NK-92 (cell line): ENCODE data around the gene SMIM33.
"Not testable (repeated sequence)": the region's sequence is repeated elsewhere in the genome, so short reads cannot be mapped to it uniquely, and the experiment has no call there.

Experiments
- DNase-seq: peaks from one replicate; lab custom pipeline; 2025; ENCODE audit not compliant: unreplicated experiment; lab: John Stamatoyannopoulos, UW

SMIM33 gene

DNA sequence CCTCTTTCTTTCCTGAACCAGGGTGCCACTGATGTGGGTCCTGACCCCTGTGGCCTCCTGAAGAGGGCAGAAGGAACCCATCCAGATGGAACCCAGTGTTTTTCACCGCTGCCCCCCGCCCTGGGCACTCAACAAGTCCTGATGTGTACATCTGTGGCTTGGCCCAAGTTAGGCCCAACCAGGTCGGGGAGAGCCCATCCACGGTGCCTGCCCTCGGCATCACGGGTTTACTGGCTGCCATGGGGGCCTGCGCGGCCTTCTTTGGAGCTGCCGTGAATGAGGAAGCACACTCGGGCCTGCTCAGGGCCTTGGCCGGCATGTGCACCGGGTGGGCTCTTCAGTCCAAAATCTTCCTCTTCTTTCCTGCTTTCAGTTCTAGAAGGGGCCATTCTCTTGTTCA lies 14.0 kb upstream of the SMIM33 start:
- no peak for DNase-seq

DNA sequence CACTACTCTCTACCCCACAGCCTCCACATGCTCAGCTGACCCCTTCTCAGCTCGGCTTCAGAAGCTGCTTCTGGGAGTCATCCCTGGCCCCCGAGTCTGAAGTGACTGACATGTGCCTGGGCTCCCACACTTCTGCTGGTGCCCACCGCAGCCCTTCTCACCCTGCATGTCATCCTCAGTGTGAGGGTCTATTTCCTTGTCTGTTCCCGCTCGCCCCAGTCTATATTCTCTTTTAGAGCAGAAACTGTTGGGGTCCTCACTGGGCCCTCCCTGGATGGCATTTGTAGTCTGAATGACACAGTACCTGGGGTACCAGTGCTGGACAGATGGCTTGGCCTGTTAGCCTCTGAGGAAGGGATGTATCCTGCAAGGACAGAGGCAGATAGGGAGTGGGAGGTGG lies 13.6 kb upstream of the SMIM33 start:
- no peak for DNase-seq

DNA sequence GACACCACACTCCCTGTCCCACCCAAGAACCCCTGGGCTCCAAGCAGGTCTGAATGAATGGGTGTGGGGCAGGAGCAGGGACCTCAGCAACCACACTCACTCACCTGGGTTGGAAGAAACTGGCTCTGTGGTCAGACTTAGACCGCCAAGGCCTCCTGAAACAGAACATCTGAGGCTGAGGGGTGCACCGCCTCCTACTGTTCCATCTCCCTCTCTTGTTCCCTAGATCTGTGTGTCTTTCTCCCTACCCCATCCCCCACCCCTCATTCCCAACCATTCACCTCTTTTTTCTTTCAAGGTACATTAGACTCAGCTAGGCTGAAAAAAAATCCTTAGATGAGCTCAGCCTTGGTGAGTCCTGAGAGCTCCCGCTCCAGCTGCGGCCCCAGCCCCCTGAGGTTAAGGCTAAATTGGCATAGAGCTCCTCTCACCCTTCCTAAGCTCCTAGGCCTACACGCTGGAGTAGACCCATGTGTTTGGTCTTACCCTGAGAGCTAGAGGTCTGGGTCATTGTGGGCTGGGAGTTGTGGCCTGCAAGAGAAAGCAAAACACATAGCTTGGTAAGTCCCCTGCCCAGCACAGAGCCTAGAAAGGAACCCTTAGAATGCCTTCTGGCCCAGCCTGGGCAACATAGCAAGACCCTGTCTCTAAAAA lies 13.0 kb upstream of the SMIM33 start:
- DNase-seq = no peak

DNA sequence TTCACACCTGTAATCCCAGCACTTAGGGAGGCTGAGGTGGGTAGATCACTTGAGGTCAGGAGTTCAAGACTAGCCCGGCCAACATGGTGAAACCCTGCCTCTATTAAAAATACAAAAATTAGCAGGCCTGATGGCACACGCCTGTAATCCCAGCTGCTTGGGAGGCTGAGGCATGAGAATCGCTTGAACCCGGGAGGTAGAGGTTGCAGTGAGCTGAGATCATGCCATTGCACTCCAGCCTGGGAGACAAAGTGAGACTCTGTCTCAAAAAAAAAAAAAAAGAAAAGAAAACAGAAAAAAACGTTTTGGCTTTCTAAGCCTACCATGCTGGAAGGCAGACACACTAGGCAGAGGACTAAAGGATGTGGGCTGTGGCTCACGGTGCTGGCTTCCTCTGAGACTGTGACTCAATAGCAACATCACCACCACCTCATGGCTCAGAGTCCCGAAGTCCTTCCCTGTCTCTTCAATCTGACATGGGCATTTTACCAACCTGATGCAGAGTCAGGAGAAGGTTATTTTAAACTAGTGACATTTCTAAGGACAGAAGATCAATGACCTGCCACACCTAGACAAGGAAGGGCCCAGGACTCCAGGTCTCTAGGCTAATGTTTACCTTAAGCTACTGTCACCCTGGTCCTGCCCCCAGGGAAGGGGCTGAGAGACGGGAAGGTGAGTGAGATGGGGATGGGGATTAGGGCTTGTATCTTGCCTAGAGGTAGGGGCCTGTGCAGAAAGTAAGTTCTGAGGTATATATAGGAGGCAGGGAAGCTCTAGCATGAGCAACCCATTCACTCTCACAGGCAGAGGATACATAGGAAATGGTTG lies 12.0 kb upstream of the SMIM33 start:
- no peak for DNase-seq

DNA sequence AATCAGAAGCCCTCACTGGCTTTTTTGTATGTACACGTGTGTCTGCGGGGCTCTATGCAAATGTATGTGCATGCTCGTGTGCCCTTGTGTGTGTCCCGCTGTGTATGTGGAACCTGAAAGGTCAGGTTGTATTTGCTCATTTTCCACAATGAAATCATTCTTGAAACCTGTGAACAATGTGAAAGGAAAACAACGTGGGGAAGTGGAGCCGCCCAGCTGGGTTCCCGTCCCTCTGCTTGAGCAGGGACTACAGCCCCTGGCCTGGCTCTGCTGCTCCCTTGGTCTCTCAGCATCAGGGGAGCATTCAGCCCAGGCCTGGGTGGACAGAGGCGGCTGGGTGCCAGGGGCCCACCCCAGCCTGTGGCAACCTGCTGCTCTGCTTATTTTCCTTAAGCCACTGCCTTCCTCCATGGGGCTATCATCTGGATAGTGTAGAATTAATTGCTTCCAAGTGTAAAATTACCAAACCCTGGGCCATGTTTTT lies 11.3 kb upstream of the SMIM33 start:
- no peak for DNase-seq

DNA sequence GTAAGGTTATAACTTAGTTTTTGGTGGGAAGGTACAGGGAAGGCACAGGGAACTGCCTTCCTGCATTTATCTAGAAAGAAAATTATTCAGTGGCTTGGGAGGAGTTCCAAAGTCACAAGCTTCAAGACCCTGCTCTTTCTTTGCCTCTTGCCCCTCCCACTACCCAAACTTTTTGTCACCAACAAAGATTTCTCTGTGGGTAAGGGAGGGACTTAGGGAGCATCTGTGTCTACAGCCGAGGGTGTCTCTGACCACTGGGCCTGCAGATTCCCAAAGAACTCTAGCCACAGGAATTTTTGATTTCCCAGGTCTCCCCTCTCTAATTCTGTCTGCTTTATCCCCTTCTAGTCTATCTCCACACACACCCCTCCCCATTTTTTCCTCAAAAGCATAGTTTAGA lies 10.3 kb upstream of the SMIM33 start:
- DNase-seq = no peak

DNA sequence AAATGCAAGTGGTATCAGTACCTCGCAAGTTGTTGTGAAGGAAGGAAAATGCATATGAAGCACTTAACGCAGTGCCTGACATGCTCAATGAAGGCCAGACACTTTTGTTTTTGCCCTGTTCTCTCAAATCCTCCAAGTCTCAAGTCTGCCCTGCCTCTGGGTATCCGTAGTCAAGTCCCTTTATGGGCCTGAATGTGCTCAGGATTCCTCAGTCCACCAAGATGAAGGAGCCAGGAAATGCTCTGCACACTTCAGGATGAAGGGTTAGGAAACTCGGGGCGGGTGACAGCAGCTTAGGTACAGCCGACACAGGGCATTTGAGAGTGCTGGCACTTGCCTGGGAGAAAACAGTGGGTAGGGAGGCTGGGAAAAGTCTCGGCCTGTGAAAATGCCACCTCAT lies 9.6 kb upstream of the SMIM33 start:
- DNase-seq = no peak

DNA sequence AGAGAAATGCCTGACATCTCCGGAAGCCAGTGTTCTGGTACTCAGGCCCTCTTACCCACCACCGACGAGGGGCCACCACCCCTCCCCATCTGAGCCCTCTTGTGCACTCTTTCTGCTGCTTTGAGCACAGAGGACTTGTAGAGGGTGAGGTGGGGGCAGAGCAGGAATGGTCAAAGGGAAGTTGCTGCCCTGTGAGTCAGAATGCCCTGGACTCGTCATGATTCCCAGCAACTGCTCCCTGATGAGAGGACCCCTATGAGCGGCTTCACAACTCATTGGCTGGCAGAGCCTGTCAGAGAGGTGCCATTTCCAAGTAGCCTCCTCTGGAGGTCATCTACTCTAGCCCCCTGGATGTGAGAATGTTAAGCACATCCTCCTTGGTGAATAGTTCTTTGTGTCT lies 9.1 kb upstream of the SMIM33 start:
- no peak for DNase-seq

DNA sequence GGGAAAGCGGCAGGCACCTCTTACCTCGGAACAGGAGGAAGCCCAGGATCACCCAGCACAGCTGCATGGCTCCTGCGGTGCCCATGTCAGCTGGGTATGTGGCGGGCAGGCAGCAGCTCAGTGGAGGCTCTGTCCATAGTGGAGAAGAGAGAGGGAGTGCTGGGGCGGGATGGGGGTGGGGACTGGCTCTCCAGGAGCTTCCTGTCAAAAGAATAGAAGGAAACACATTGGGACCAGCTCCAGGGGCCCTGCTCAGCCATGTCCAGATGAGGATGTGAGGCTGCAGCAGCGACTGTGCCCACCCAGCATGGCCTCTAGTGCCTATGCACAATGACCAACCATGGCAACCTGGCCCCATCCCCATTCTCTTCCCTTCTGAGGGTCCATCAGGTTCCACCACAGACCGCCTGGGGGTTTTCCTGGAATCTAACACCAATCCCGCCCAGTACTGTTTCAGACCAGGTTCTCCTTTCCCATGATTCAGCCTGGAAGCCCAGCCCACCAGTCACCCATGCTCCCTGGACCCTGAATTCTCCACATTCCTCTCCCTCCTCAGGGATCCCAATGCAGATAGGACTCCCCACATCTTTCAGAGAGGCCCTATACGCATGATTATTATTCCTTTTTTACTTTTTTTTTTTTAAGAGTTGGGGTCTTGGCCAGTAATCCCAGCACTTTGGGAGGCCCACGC lies 8.1 kb upstream of the SMIM33 start, which contains the start of gene ECSCR:
Gene ECSCR (minus strand): TSS at position 158 of the 691 bp plus-strand sequence. CDS start 73 bp downstream, at position 85.
- no peak for DNase-seq

DNA sequence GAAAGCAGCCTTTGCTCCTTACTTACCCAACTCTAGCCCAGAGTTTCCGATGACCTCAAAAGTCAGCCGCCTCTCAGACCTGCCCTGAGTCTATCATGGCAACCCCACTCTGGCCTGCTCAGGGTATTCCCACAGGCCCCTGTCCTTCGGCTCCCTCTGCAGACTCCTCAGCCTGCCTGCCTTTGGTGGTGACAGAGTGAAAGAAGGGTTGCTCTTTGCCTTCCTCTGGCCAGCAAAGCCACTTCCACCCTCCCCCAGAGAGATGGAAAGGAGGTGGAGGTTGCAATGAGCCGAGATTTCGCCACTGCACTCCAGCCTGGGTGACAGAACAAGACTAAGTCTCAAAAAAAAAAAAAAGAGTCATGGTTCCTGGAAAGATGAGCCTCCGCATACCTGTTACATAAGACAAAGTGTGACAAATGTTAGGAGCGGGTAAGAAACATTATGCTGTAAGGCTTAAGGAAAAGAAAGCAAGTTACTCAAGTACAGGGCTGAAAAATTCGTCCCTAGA lies 2.3 kb upstream of the SMIM33 start:
- DNase-seq = no peak

DNA sequence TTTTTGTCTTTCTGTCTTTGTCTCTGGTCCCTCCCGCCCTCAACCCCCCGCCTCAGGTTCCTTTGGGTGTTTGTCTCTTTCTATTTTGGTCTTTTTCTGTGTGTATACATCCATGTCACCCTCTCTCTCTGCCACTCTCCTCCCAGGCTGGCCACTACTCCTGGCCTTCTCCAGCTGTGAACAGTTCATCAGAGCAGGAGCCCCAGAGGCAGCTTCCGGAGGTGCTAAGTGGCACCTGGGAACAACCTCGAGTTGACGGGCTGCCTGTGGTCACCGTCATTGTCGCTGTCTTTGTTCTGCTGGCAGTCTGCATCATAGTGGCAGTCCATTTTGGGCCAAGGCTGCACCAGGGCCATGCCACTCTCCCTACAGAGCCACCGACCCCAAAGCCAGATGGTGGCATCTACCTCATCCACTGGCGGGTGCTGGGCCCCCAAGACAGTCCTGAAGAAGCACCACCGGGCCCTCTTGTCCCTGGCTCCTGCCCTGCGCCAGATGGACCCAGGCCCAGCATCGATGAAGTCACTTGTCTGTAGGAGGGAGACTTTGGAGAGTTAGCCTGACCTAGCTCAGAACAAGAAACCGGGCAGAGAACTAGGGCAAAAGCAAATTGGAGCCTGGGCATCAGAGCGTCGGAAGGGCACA lies 1.7 kb downstream of the SMIM33 start:
- DNase-seq = no peak

DNA sequence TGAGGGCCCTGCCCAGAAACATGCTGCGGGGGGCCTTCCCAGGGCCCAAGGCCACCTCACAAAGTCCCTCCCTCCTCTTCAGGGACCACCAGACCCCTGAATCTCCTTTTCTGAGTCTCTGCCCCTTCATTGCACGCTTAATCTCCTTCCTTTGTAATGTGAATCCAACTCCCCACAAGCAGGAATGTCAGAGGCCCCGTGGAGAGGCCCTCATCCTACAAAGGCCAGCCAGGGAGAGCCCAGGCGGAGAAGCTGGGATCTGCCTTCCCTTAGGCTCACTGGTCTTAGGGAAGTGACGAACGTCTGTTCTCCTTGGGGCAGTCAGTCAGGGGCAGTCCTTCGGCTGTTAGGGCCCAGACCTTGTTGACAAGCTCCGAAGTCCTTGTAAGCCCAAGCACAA lies 2.3 kb downstream of the SMIM33 start:
- DNase-seq = no peak

DNA sequence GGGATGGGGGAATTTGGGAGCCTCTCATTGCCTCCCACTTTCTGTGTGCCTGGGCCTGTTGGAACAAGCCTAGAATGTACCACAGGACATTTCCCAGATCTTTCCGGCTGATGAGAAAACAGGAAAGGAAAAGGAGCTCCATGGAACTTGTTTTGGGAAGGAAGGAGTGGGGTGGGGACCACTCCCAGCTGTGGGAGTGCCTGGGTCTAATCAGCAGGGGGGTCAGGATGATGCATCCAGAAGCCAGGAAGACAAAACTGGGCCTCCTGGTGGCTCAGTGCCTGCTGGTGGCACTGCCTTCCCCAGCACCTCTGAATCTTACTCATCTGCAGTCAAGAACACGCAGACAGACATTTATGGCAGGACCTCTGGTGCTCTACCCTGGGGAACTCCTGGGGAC lies 2.8 kb downstream of the SMIM33 start:
- DNase-seq = no peak

DNA sequence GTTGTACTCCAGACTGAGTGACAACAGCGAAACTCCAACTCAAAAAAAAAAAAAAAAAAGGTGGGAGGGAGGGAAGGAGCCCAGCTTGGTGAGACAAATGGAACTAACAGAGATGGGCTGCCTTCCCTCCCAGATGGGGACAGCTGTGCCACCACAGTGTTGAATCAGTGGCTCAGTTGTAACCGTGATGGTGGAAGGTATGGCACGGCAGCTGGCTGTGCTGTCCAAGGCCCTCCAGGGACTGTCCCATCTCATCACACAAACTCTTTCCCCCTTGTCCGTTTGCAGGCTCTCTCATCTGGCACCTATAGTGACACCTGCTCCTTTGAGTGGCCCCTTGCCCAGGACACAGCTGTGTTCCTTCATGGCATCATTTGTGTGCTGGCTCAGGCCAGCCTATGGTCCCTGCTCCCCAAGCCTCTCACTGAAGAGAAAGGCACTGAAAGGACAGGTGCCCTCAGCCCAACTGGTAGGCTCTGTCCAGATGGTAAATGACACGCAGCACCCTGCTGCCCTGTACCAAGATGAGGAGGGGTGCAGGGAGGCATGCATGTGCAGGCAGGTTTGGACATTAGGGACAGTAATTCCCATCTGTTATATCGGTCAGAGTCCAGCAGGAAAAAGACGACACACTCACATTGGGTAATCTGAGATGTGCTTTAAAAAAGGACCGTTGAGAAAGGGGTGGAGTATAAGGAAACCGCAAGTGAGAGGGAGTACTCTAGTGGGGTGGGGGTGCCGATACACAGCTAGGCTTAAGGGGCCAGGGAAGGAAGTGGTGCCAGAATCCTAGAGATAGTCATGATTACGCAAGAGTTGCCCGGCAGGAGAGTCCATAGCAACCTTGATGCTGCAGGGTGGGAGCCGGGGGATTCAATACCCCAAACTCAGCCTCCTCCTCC lies 4.3 kb downstream of the SMIM33 start:
- DNase-seq = no peak

DNA sequence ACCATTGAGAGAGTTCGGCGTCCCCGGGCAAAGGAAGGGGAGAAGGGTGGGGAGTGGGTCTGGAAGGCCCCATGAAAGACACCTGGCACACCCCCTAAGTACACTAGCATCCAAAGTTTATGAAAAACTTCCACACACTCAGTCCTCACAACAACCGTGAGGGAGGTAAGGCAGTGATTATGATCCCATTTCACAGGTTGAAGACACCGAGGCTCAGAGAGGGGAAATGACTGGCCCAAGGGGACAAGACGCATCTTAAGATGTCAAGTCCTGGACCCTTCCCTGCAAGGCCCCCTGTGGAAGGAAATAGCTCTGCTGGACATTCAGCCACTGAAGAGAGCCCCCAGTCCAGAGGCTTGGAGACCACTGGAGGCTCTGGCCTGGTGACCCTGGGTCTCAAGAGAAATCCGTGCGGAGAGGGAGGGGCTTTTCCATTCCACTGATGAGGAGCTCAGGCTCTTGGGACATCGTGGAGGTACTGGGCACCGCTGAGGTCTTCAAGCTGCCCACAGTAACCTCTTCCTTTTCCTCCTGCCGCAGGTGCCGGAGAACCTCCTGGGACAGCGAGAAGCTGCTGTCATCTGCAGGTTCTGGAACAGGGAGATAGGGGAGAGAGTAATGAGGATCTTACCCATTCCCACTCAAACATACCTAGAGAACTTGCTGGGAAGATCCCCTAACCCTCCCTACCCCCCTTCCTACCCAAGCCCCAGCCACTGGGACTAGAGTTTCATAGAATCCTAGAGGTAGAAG lies 5.2 kb downstream of the SMIM33 start:
- no peak for DNase-seq

DNA sequence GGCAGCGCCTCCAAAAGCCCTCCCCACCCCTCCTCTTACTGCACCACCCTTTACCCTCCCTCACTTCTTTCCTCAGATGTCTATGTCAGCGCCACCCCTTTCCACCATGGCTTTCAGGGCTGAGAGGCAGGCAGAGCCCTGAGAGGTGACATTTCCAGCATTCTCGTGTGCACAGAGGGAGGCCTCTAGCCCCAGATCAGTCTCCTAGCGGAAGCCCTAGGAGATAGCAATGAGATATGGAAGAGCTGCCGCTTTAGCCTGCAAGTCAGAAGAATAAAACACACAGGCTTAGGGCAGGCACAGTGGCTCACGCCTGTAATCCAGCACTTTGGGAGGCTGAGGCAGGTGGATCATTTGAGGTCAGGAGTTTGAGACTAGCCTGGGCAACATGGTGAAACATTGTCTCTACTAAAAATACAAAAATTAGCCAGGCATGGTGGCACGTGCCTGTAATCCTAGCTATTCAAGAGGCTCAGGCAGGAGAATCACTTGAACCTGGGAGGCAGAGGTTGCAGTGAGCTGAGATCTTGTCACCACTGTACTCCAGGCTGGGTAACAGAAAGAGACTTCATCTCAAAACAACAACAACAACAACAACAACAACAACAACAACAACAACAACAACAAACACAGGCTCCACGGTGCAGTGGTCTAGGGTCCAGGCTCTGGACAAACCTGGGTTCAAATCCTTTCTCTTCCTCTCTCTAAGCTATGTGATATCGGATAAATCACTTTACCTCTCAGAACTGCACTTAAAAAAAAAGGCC lies 8.0 kb downstream of the SMIM33 start:
- not testable (repeated sequence) for DNase-seq

DNA sequence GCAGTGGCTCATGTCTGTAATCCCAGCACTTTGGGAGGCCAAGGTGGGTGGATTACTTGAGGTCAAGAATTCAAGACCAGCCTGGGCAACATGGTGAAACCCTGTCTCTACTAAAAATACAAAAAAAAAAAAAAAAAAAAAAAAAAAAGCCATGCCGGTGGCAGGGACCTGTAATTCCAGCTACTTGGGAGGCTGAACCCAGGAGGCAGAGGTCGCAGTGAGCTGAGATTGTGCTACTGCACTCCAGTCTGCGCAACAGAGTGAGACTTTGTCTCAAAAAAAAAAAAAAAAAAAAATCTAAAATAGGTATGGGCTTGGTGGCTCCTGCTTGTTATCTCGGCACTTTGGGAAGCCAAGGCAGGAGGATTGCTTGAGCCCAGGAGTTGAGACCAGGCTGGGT lies 8.9 kb downstream of the SMIM33 start:
- not testable (repeated sequence) for DNase-seq

DNA sequence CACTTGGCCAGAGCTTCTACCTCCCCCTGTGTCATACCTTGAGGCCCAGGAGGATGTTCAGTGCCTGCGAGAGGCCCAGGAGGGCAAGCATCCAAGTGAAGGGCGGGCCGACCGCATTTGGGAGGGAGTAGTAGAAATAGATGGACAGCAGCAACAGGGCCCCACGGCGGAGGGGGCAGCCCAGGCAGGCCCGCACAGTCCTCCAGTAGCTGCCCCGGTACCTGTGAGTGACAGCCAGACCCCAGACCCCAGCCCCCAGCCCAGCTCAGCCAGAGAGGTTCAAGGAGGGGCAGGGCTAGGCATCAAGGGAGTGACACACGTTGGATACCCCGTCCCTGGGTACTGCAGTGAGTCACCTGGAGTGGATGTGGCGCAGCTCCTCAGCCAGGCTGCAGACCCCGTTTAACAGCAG lies 10.3 kb downstream of the SMIM33 start:
- no peak for DNase-seq
